HS-27A (cell line): ENCODE data around the gene PPP4C.
"Not testable (repeated sequence)": the region's sequence is repeated elsewhere in the genome, so short reads cannot be mapped to it uniquely, and the experiment has no call there.

Experiments
- DNase-seq: peaks from one replicate; pipeline ENCODE4 v3.0.0-alpha.2; 2012; ENCODE audit warnings: low read depth, missing footprints

The PPP4C gene

GRCh38 chr16:30096862-30097563 is 21.2 kb downstream of the PPP4C start:
- no peak for DNase-seq

GRCh38 chr16:30104090-30104489 is 28.3 kb downstream of the PPP4C start:
- DNase-seq, result no peak

- no peak for DNase-seq
These were observed 28.7 kb downstream of the PPP4C start for GRCh38 chr16:30104492-30104891.

GRCh38 chr16:30108059-30108850 is 32.5 kb downstream of the PPP4C start:
- no peak for DNase-seq

GRCh38 chr16:30110661-30111060 is 34.9 kb downstream of the PPP4C start:
- no peak for DNase-seq

GRCh38 chr16:30112197-30113030 is 36.6 kb downstream of the PPP4C start:
- no peak for DNase-seq

- DNase-seq, result no peak
These were observed 37.4 kb downstream of the PPP4C start, which contains the start of gene GDPD3 for GRCh38 chr16:30113031-30113710. TSS of gene GDPD3 (minus strand) at chr16:30113537. CDS start at chr16:30113478, 59 bp downstream.

- no peak for DNase-seq
These were observed 38.0 kb downstream of the PPP4C start for GRCh38 chr16:30113711-30114333.

GRCh38 chr16:30114411-30114810 is 38.6 kb downstream of the PPP4C start:
- no peak for DNase-seq

- not testable (repeated sequence) for DNase-seq
These were observed 39.0 kb downstream of the PPP4C start for GRCh38 chr16:30114833-30115232.

GRCh38 chr16:30115238-30115637 is 39.4 kb downstream of the PPP4C start:
- no peak for DNase-seq

GRCh38 chr16:30116291-30117207 is 40.8 kb downstream of the PPP4C start:
- DNase-seq, result no peak

- DNase-seq, result no peak
These were observed 42.0 kb downstream of the PPP4C start for GRCh38 chr16:30117768-30118167.

- no peak for DNase-seq
These were observed 43.6 kb downstream of the PPP4C start for GRCh38 chr16:30119428-30119827.

- no peak for DNase-seq
These were observed 44.7 kb downstream of the PPP4C start for GRCh38 chr16:30120340-30121105.

GRCh38 chr16:30121741-30122571 is 46.2 kb downstream of the PPP4C start:
- no peak for DNase-seq

GRCh38 chr16:30122604-30123160 is 46.9 kb downstream of the PPP4C start:
- no peak for DNase-seq

- no peak for DNase-seq
These were observed 49.2 kb downstream of the PPP4C start for GRCh38 chr16:30124985-30125379.
